HUES6 (cell line): ENCODE measurements around the gene FOXP1.

ENCODE experiments used
- H3K27ac ChIP-seq: 2 replicates; pipeline ENCODE4 v1.7.0; 2013; ENCODE audit warnings: low read depth, mild to moderate bottlenecking, low read length, inconsistent platforms
- H3K27me3 ChIP-seq: 2 replicates; pipeline ENCODE4 v1.6.1; 2013; ENCODE audit warnings: low read length; ENCODE audit not compliant: control insufficient read depth, insufficient read depth
- H3K36me3 ChIP-seq: 2 replicates; pipeline ENCODE4 v1.6.1; 2013; ENCODE audit warnings: low read length; ENCODE audit not compliant: control insufficient read depth, insufficient read depth
- H3K4me1 ChIP-seq: 2 replicates; pipeline ENCODE4 v1.6.1; 2013; ENCODE audit warnings: low read length; ENCODE audit not compliant: control insufficient read depth, insufficient read depth
- H3K4me3 ChIP-seq: 2 replicates; pipeline ENCODE4 v1.5.1; 2013; ENCODE audit warnings: low read depth, low read length
- H3K9ac ChIP-seq: one replicate; pipeline ENCODE4 v1.6.1; 2013; ENCODE audit warnings: mild to moderate bottlenecking, low read length
- H3K9me3 ChIP-seq: 2 replicates; pipeline ENCODE4 v1.6.1; 2013; ENCODE audit warnings: low read depth, low read length; ENCODE audit not compliant: control insufficient read depth, insufficient read depth

Gene FOXP1

DNA sequence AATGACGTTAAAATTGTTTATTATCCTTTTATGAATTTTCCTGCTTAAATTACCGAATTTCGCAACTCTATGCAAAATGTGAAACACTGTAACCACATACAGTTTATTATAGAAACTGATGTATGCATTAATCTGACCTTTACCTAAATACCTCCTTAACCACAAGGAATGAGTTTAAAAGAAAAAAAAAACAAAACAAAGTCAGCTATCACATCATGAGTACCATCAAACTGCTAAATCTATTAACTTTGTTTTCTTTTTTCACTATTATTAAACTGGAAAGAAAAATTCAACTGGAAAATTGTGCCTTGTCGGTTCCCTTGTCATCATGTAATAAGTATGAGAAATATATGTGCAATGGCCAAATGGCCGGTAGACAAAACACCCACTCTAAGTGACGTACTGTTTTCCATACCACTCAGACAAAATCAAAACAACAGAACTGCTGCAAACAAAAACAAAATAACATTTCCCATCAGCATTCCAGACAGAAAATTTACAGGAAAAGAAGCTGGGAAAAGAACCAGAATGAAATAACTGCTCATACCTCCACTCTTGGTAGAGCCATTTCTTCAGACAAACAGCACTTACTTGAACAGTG lies 415.3 kb downstream of the FOXP1 start:
- no peaks in the 10 kb centered on the region for H3K27me3 ChIP-seq
- H3K9ac ChIP-seq = no peak overlapping the region
- no peak overlapping the region for H3K4me3 ChIP-seq
- H3K36me3 ChIP-seq = no peaks in the 10 kb centered on the region
- H3K9me3 ChIP-seq = no peaks in the 10 kb centered on the region
- no peak overlapping the region for H3K27ac ChIP-seq
- H3K4me1 ChIP-seq = peaks cover 44% of the 10 kb centered on the region

DNA sequence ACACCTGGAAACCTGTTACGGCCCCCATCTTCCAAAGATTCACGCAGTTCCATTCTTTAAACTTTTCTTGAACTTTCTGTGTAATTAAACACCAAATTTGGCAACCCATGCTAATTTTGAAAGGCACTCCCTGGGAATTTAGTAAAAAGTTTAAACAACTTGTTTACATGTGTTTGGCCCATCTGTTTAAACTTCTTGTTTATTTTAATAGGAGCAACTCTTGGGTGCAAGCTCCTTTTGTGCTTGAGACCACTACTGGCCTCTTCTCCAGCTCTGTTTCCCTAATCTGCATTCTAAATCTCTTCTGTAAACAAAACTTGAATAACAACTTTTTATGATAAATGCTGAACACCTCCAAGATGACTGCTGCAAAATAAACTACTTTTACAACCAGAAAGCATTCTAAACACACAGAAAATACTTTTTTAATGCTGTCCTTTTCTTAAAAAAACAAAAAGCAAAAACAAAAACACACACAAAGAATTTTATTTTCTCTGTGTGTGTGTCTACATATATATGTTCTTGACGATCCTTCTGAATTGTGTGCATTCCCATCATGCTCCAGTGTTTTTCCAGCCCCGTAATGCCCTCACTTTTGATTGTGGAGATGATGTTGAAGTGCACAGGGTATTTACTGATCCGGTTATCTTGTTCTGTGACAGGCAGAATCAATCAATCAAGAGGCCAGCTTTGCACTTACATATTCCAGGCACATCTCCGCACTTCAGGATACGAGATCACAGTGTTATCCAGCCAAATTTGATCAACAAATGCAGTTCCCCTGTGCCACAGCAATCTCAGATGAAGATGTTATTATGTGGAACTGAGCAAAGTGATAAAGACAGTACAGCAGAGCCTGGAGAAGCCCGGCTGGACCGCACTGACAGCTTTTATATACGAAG lies 416.9 kb downstream of the FOXP1 start:
- Histone ChIP-seq H3K27ac (no peak overlapping the region), H3K4me1 (peaks cover 35% of the 10 kb centered on the region), H3K9ac (no peak overlapping the region), H3K4me3 (no peak overlapping the region), H3K36me3 (no peaks in the 10 kb centered on the region), H3K27me3 (no peaks in the 10 kb centered on the region), H3K9me3 (peaks cover 2% of the 10 kb centered on the region; the same call in 1 of the 2 replicates)

DNA sequence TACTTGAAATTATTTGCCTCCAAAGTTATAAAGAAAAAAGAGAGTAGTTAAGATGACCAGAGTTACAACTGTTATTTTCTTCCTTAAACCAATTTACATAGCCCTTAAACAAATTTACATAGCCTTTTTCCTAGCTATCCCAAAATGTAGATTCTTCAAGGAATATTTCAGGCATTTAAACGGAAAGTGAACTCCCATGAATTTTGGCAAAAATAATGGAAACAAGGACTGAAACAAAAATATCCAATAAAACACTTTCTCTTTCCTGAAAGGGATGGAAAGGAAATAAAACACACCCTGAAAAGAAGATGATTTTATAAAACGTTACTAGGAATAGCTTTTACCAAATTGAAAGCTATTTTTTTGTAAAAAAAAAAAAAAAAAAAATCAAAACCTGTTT lies 418.6 kb downstream of the FOXP1 start:
- no peaks in the 10 kb centered on the region for H3K27me3 ChIP-seq
- no peak overlapping the region for H3K9ac ChIP-seq
- H3K4me3 ChIP-seq = no peak overlapping the region
- H3K36me3 ChIP-seq = no peaks in the 10 kb centered on the region
- peaks cover 35% of the 10 kb centered on the region for H3K4me1 ChIP-seq
- peaks cover 11% of the 10 kb centered on the region for H3K9me3 ChIP-seq
- no peak overlapping the region for H3K27ac ChIP-seq

DNA sequence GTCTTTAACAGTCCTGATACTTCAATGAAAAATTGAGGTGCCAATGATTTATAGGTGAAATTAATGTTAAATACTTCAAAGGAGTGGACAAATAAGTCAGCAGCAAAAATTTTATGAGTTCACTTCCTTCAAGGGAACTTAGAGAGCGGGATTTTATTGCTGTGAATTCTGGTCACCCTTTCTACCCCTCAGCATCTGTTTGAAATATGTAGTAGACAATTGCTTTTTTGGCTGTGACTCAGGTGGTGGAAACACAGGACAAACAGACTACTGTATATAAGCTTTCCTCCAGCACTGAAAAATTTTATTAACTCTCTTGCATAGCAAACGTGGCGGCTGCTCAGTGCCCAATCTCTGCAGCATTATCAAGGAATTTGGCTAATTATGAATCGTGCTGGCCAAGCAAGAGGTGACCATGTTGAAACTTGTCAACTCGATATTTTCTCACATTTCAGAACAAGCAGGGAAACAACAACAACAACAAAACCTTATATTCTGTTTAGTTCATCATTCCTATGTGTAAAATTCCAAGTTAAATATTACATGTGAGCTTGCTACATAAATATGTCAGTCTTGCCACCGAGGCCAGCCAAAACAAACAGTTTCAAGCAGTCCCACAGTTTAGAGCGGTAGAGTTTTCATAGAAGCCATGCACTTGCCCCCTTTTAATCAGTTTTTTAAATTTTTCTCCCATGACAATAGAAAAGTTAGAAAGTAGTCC lies 420.2 kb downstream of the FOXP1 start:
- Histone ChIP-seq H3K27me3 (no peaks in the 10 kb centered on the region), H3K27ac (no peak overlapping the region), H3K9ac (no peak overlapping the region), H3K36me3 (no peaks in the 10 kb centered on the region), H3K4me3 (no peak overlapping the region), H3K9me3 (peaks cover 11% of the 10 kb centered on the region), H3K4me1 (peaks cover 21% of the 10 kb centered on the region)

DNA sequence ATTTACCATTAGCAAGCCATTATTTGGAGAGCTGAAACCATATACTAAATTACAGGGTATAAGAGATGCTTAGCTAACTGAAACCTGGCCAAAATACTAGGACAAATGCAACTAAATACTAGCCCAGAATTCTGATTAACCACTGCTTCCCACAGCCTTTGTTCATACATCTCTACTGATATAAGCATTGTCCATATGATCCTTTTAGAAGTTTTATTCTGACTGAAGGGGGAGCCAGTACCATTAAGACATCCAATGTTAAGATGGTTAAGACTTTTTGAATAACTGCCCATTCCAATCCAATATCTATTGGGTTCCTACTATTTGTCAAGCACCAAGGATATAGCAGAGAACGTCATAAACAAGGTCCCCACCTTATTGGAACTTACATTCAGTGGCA lies 421.3 kb downstream of the FOXP1 start:
- Histone ChIP-seq H3K9me3 (peaks cover 11% of the 10 kb centered on the region), H3K4me1 (peaks cover 21% of the 10 kb centered on the region), H3K36me3 (no peaks in the 10 kb centered on the region), H3K9ac (no peak overlapping the region), H3K4me3 (no peak overlapping the region), H3K27ac (no peak overlapping the region), H3K27me3 (no peaks in the 10 kb centered on the region)

DNA sequence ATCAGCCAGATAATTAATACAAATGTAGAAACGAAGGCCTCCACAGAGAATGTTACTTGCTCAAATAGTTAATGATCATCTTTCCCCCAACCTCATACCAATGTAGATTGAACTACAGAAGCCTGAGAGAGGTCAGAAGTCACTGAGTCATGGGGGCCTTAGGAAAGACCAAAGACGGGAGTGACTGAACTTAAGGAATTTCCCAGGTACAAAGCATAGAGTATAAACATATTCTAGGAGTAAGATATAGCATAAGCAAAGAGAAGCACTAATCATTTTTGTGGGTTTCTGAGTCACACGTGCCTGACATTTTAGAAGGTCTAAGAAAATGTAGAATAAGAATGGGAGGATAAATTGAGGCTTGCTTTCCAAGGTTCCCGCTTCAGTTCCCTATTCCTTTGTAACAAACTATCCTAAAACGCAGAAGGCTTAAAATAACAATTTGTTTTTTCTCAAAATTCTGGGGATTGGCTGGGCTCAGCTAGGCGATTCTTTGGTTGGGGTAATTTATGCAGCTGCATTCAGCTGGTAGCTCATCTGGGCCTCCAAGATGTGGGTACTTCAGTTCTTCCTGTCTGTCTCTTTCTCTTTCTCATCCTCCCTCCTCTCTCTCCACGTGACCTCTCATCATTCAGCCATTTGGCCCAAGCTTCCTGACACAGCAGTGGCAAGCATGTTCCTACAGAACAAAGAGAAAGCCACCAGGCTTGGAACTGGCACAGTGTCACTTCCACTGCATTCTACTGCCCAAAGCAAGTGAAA lies 422.6 kb downstream of the FOXP1 start:
- Histone ChIP-seq H3K9me3 (peaks cover 11% of the 10 kb centered on the region), H3K9ac (no peak overlapping the region), H3K4me3 (no peak overlapping the region), H3K36me3 (no peaks in the 10 kb centered on the region), H3K27me3 (no peaks in the 10 kb centered on the region), H3K27ac (no peak overlapping the region), H3K4me1 (peaks cover 28% of the 10 kb centered on the region)

DNA sequence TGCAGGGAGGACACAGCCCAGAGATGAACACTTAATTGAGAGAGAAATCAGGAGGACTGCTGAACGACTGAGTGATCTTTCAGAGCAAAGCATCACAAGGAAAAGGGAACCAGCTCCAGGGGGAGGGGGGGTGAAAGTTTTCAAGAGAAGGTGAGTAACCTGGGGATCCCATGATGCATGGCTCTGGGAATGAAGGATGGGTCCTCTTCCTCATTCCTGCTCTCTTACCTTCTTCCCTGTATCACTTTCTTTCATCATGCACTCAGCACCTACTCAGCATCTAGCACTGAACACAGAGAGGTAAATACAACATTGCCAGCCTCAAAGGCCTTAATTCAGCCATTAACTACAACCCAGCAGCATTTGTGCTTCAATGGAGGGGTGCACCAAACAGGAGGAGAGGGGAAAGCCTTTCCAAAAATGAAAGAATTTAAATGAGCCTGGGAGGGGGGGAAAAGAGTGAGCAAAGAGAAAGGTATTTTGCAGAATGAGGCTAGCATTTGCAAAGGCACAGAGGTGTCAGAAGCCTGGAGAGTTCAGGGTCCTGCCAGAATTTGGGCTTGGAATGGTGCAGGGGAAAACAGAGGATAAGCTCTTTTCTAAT lies 427.4 kb downstream of the FOXP1 start:
- Histone ChIP-seq H3K27ac (no peak overlapping the region; the same call in 1 of the 2 replicates), H3K4me1 (peaks cover 38% of the 10 kb centered on the region), H3K36me3 (no peaks in the 10 kb centered on the region), H3K4me3 (no peak overlapping the region), H3K27me3 (no peaks in the 10 kb centered on the region), H3K9me3 (peaks cover 5% of the 10 kb centered on the region), H3K9ac (no peak overlapping the region)

DNA sequence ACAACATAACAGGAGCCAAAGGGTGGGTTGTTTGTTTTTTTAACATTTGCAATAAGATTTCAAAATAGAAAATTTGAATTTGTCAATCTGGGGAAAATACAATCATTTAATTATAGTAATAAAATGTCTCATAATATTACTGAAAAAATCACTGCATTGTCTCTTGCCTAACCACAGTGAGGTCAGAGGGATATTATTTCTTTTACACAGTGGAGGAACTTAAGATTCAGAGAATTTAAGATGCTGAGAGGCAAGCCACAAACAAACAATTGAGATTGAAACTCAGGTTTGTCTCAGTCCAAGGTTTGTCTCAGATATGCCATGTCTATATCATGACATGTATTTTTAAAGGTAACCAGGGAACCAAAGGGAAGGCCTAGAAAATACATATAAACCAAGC lies 428.7 kb downstream of the FOXP1 start:
- Histone ChIP-seq H3K4me1 (peaks cover 48% of the 10 kb centered on the region), H3K9me3 (no peaks in the 10 kb centered on the region), H3K36me3 (no peaks in the 10 kb centered on the region), H3K9ac (no peak overlapping the region), H3K27me3 (no peaks in the 10 kb centered on the region), H3K27ac (no peak overlapping the region), H3K4me3 (no peak overlapping the region)

DNA sequence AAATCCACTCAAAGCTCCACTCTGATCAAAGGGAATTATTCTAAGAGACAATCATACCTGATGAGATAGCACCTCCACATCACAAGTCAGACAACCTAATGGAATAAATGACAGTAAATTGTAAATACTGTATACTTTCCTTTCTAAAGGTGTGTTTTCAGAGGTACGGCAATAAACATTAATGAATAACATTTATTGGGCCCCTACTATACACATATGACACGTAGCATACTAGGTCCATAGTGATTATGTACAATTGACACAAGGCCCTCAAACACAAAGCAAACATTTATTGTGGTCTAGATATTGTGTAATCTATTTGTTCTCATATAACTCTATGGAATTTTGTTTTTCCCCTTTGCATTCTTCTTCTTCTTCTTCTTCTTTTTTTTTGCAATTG lies 429.8 kb downstream of the FOXP1 start:
- Histone ChIP-seq H3K36me3 (no peaks in the 10 kb centered on the region), H3K9ac (no peak overlapping the region), H3K9me3 (no peaks in the 10 kb centered on the region), H3K4me1 (peaks cover 48% of the 10 kb centered on the region), H3K27me3 (no peaks in the 10 kb centered on the region), H3K4me3 (no peak overlapping the region), H3K27ac (no peak overlapping the region)

DNA sequence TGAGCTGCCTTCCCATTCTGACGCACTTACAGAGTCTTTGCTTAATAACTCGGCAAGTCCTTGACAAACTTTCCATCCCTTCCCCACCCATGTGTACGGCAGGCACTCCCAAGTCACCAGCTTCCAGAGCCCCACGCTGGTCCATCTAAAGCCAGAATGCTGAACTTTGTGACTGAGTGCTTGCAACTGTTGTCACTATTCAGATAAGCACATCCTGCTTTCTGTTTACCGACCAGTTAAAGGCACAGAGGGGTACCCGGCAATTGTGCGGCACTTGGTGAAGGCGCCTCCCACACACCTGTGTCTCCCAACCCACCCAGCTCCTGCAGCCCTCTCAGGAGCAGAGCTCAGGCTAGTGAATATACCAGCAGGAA lies 430.6 kb downstream of the FOXP1 start:
- Histone ChIP-seq H3K27me3 (no peaks in the 10 kb centered on the region), H3K27ac (no peak overlapping the region), H3K36me3 (no peaks in the 10 kb centered on the region), H3K9me3 (no peaks in the 10 kb centered on the region), H3K9ac (no peak overlapping the region), H3K4me1 (peaks cover 48% of the 10 kb centered on the region), H3K4me3 (no peak overlapping the region)
